OCI-M2 (cell line): ENCODE data around the gene SPTLC2.
"Not testable (repeated sequence)": the region's sequence is repeated elsewhere in the genome, so short reads cannot be mapped to it uniquely, and the experiment has no call there.

Source experiments
- DNase-seq: peaks from one replicate; lab custom pipeline; 2025; ENCODE audit not compliant: unreplicated experiment; lab: John Stamatoyannopoulos, UW

The SPTLC2 gene

DNA sequence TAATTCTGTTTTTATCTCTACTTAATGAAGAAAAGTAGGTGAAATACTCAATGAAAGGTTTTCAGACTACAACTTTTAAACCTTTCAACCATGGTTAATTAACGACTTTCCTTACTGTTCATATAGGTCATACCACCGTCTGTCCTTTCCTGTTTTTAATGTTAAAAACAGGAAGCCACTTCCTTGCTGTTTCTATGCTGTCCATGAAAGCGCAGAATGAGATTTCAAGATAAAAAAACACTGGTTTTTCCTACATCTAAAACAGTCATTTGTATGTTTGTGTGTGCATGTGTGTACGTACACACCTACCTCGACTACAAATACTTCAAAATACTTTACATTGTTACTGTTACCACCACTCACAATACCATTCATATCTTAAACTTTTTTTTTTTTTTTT lies 27.3 kb downstream of the SPTLC2 start:
- no peak for DNase-seq

DNA sequence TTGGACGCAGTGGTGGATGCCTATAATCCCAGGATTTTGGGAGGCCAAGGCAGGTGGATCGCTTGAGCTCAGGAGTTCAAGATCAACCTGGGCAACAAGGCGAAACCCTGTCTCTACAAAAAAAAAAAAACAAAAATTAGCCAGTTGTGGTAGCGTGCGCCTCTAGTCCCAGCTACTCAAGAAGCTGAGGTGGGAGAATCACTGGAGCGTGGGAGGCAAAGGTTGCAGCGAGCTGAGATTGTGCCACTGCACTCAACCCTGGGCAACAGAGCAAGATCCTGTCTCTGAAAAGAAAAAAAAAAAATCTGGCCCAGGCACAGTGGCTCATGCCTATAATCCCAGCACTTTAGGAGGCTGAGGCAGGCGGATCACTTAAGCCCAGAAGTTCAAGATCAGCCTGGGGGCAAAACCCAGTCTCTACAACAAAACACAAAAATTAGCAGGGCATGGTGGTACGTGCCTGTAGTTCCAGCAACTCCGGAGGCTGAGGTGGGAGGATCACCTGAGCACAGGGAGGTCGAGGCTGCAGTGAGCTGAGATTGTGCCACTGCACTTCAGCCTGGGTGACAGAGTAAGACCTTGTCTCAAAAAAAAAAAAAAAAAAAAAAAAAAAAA lies 27.9 kb downstream of the SPTLC2 start:
- DNase-seq: not testable (repeated sequence)

DNA sequence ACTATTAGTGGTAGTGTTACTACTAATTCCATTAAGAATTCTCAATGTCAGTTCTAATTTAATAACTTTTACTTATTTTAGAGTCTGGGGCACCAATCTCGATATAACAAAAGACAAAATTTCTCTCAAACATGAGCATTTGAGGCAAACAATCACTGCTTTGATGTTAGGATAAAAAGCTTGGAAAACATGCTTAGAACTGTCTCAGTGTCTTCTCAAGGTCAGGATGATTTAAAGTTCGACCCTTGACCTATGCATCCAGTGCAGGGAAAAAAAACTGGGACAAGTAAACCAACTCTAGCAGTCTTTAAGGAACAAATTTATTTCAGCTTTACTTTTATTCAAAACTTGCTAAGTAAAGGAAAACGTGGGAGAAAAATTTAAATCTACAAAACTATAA lies 31.1 kb downstream of the SPTLC2 start:
- DNase-seq: no peak

DNA sequence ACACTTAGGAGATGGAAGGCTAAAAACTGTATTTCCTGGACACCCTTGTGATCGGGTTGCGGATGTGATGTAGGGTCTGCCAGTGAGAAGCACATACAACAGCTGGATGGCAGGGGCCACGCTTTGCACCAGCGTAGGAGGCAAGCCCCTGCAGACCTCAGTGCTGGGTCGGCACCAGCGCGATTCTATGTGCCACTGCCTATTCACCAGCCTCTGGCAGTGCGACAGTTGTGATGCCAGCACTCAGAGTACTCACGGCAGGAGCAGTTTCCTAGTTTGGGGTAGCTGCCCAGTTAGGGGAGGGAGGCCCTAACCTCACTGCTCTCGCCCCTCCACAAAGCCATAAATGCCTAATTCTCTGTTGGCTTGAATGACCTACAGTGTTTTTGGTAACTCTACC lies 31.6 kb downstream of the SPTLC2 start:
- no peak for DNase-seq

DNA sequence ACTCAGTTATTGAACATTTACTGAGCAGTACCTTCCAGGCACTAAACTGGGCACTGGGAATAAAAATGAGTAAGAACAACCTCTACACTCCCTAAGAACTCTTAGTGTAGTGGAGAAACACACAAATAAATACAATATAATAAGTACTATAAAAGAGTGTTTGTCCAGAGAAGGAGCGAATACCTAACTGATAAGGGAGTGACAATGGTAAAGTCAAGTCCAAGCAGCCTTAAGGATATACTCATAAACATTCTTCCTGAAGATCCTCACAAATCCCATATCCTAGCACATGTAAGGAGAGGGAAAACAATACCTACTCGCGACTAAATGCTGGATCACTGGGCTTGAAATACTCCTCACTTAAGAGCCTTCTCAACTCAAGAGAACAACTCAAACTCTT lies 32.8 kb downstream of the SPTLC2 start:
- no peak for DNase-seq

- DNase-seq: no peak
These were observed 33.9 kb downstream of the SPTLC2 start for GRCh38 chr14:77582511-77582910.

DNA sequence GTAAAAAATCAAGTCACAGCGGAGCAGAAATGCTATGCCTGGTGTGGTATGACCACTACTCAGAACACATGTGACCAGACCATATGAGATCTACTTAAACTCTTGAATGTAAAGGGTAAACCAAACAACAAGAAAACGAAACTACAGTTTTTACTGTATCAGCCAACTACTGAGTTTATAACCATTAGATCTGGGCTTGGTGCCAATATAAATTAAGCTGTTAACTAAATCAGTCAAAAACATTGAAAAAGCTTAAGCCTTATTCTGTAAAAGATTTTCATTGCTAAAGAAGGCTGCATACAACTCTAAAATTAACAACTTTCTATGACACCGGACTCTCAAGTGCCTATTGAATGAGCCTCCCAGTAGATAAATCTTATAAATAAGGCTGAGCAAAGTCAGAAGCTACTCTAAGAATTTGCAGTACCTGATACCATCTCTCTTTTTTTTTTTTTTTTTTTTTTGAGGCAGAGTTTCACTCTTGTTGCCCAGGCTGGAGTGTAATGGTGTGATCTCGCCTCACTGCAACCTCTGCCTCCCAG lies 35.4 kb downstream of the SPTLC2 start:
- DNase-seq: no peak

DNA sequence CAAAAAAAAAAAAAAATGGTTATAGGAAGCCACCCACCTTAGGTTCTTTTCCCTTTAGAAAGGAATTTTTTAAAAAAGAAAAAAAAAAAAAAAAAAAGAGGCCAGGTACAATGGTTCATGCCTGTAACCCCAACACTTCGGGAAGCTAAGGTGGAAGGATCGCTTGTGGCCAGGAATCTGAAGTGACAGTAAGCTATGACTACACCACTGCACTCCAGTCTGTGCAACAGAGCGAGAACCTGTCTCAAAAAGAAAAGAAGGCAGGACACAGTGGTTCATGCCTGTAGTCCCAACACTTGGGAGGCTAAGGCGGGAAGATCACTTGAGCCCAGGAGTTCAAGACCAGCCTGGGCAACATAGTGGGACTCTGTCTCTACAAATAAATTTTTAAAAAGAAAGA lies 36.0 kb downstream of the SPTLC2 start:
- no peak for DNase-seq

GRCh38 chr14:77579780-77580179 lies 36.7 kb downstream of the SPTLC2 start:
- no peak for DNase-seq

- no peak for DNase-seq
These were observed 37.4 kb downstream of the SPTLC2 start for GRCh38 chr14:77579065-77579464.

- DNase-seq: no peak
These were observed 41.9 kb downstream of the SPTLC2 start for GRCh38 chr14:77574446-77575115.

DNA sequence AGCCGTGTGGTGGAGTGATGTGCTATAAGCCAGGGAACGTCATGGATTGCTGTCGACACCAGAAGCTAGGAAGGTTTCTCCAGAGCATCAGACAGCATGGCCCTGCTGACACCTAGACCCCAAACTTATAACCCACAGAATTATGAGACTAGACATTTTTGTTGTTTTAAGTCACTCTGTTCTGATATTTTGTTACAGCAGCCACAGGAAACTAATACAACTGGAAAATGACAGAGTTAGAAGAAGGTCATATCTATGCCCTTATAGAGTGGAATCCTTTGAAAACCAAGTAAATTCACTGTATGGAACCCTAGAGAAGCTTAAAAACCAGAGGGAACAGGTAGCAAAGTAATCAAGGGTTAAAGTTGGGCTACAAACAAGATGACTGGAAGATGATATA lies 42.5 kb downstream of the SPTLC2 start:
- DNase-seq: no peak

DNA sequence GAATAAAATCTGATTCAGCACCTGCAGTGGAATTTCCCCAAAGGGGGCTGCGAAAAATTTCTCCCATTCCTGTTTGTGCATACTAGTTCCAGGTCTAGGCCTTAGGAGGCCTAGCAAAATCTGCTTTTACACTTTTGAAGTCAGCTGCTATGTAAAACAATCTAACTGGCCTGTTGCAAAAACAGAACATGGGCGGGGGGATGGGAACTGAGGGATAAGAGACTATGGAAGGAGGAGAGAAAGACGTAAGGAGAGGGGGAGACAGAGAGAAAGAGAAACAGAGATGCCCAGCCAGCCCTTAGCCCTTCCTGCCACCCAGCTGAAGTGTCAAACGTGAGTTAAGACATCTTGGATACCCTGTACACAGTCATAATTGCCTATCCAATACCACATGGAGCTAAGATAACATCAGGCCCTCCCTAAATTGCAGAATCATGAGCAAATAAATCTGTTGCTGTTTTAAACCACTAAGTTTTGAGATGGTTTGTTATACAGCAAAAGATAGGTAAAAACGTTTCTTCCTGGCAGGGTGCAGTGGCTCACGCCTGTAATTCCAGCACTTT lies 45.6 kb downstream of the SPTLC2 start:
- no peak for DNase-seq

DNA sequence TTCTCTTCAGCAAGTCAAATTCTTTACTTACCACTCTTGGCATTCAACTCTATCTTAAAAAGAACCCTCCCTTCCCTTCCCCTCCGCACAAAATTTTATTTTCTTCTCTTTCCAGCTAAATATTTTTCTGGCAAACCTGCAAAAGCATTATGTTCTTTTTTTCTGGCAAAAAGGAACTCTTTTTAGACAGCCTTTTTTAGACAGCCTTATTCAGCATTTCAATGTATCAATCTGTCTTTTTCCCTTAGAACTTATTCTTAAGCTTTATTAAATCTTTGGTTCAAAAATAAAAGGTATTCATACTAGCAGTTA lies 50.5 kb downstream of the SPTLC2 start:
- no peak for DNase-seq

- no peak for DNase-seq
These were observed 51.0 kb downstream of the SPTLC2 start for GRCh38 chr14:77565289-77565993.

GRCh38 chr14:77562681-77563080 lies 53.8 kb downstream of the SPTLC2 start:
- no peak for DNase-seq

DNA sequence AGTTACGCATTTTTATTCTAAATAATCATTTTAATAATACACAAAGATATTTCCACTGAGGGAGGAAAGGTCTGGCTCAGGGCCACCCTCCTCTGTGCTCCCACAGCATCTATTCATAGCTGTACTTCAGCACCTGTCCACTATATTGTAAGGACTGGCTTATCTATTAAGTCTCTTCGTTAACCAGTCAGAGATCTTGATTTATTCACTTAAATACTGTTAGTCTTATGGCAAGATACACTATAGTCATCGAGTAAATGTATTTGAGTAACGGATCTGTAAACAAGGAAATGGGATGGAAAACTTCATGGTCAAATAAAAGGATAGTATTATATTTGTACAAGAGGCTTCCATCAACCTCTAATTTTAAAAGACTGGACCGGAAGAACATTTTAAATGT lies 54.6 kb downstream of the SPTLC2 start:
- DNase-seq: no peak

- no peak for DNase-seq
These were observed 57.1 kb downstream of the SPTLC2 start for GRCh38 chr14:77559381-77559780.

GRCh38 chr14:77557391-77557790 lies 59.0 kb downstream of the SPTLC2 start:
- DNase-seq: no peak

DNA sequence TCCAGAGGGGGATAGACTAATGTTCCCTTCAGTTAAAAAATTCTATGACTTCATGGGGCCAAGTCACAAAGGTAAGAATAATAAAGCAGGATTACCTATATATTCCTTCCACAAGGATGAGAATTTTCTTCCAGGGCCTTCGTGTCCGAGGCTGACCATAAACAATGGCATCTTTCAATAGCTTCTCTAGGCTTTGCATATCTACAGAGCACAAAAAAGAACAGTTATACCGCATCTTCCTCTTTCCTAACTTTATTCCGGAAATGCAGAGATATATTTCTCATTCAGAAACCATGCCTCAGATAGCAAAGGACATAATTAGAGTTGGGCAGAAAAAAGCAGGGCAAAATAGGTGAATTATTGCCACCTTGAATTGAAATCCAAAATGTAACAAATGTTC lies 59.5 kb downstream of the SPTLC2 start:
- DNase-seq: no peak

GRCh38 chr14:77554816-77555599 lies 61.4 kb downstream of the SPTLC2 start:
- DNase-seq: no peak
